Ovary (tissue), 3 donors: Measurements from ENCODE around the gene ASTL.

Experiments
- EP300 ChIP-seq: sonication (generic); formaldehyde crosslinking; IDR thresholded peaks from one replicate; pipeline ENCODE4 v1.6.1; 2017; ENCODE audit warnings: antibody characterized with exemption
- POLR2A ChIP-seq: fragments of 450-650 bp; IDR thresholded peaks from one replicate; pipeline ENCODE4 v1.6.1; 2017; ENCODE audit warnings: antibody characterized with exemption, mild to moderate bottlenecking, moderate library complexity
- TF ChIP-seq, protein P1 (sequence below), 3 donors: fragments of 450-650 bp in 2 of 3; fragments of 200-600 bp in 1 of 3; IDR thresholded peaks; one replicate each; pipeline versions ENCODE4 v1.5.1 to v1.8.0; 2016 to 2022; ENCODE audit warnings: antibody characterized with exemption in 3 of 3, mild to moderate bottlenecking in 1 of 3
- donor health status: DM: no; HTN: no; CAD: no.

DNA sequence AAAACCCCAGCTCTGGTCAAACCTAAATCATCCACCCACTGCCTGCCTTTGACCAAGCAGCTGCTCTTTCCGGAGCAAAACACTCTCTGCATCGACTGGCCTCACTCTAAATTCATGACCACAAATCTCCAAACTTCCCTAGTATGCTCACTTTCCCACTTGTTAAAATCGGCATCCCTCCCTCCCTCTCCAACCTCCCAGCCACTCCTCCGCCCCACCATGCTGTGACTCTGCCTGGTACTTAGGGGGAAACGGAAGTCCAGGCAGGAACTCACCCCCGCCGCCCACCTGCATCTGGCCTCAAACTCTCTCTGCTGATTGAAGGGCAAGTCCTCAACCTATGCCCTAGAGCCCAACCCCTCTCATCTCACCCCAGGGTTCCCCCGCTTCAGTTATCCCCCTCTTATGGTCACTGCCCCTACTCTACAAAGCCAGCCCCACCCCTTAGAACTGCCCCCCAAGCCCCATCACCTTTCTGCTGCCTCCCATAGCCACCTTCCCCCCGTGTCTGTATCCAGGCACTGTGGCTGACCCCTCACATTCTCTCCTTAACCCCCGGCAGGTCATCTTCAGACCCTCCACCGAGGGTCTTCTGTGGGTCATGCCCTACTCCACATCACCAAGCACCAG lies 18.1 kb downstream of the ASTL start:
- TF ChIP-seq, protein P1, sequence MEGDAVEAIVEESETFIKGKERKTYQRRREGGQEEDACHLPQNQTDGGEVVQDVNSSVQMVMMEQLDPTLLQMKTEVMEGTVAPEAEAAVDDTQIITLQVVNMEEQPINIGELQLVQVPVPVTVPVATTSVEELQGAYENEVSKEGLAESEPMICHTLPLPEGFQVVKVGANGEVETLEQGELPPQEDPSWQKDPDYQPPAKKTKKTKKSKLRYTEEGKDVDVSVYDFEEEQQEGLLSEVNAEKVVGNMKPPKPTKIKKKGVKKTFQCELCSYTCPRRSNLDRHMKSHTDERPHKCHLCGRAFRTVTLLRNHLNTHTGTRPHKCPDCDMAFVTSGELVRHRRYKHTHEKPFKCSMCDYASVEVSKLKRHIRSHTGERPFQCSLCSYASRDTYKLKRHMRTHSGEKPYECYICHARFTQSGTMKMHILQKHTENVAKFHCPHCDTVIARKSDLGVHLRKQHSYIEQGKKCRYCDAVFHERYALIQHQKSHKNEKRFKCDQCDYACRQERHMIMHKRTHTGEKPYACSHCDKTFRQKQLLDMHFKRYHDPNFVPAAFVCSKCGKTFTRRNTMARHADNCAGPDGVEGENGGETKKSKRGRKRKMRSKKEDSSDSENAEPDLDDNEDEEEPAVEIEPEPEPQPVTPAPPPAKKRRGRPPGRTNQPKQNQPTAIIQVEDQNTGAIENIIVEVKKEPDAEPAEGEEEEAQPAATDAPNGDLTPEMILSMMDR (IDR thresholded peaks at IDR 0.05): no peak
- TF ChIP-seq POLR2A (no peak), EP300 (no peak)
